Right hindlimb (tissue), 1 donor: ENCODE data around the gene SHPK.

Source experiments
- DNase-seq: peaks from one replicate; pipeline ENCODE4 v3.0.0-alpha.2; 2018

Gene SHPK

DNA sequence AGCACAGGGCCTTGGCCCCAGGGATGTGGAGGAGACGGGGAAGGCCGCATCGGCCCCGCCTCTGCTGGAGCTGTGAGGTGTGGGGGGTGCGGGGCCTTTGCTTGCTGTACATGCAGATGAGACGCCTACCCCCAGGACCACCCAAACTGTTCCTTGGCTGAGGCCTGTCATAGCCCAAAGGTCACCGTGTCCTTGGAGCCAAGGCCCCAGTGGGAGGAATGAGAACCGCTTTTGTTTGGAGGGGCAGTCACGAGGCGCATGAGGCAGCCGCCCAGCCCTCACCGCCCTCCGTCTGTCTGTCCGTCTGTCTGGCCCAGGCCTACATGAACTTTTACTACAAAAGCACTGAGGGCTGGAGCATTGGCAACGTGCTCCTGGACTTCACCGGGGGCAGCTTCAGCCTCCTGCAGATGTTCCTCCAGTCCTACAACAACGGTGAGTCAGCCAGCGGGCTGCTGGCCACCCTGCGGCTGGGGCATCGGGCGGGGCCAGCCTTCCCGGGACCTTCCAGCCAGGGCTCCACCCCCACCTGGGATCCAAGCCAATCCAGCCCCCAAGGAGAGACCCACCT lies 23.6 kb upstream of the SHPK start:
- peak; percentile 56 for DNase-seq

DNA sequence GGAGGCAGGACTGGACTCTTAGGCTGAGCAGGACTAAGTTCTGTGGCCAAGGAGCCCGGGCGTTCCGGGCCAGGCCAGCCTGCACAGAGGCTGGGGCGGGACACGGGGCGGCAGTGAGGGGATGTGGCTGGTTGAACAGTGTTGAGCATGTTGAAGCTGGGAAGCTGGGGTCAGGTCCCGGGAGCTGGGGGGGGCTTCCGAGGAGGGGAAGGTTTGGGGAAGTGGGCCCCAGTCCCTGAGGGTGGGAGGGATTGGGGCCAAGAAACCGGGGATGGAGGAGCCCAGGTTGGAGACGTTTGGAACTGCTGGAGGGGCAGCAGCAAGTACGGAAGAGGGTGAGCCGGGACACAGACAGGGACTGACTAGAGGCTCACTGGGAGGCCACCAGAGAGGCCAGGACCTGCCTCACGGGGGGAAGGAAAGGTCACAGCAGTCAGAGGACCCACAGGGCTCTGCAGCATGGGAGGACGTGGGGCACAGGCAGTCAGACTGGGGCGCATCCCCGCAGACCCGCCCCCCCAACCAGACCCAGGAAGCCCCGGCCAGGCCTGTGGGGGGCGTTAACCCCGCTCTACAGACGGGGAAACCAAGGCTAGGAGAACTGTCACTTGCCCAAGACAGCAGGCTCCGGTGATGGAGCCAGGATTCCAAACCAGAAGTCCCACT lies 22.9 kb upstream of the SHPK start:
- no peak for DNase-seq

- no peak for DNase-seq
These were observed 22.1 kb upstream of the SHPK start for GRCh38 chr17:3657874-3658783.

GRCh38 chr17:3657588-3657869 lies 21.5 kb upstream of the SHPK start:
- no peak for DNase-seq

GRCh38 chr17:3656755-3657587 lies 20.9 kb upstream of the SHPK start:
- DNase-seq, result no peak

DNA sequence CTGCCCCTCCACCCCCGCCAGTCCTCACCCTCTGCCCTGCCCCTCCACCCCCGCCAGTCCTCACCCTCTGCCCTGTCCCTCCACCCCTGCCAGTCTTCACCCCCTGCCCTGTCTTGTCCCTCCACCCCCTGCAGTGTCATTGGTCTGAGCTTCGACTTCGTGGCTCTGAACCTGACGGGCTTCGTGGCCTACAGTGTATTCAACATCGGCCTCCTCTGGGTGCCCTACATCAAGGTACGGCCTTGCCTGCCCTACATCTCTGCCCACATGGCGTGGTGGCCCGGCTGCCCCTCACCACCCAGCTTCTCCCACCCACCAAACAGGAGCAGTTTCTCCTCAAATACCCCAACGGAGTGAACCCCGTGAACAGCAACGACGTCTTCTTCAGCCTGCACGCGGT lies 20.3 kb upstream of the SHPK start:
- DNase-seq, result no peak

- no peak for DNase-seq
These were observed 19.7 kb upstream of the SHPK start for GRCh38 chr17:3655766-3656165.

- DNase-seq, result peak; percentile 63
These were observed 11.9 kb upstream of the SHPK start for GRCh38 chr17:3647769-3648555.

DNA sequence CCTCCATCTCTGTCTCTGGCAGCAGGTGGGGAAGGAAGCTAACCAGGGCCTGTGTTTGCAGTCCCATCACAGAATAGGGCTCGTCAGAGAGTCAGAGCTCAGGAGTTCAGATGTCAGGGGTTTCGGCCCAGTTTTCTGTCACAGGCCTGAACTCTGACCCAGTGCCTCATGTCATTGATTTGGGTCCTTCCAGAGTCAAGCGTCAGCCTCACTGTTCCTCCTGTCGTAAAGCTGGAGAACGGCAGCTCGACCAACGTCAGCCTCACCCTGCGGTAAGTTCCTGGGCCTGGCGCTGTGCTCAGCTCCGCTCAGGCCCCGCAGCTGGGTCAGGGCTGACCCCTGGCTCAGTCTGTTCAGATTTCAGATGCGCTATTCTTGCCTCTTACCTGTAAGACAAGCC lies 11.2 kb upstream of the SHPK start:
- DNase-seq, result no peak

GRCh38 chr17:3645310-3645709 lies 9.3 kb upstream of the SHPK start:
- no peak for DNase-seq

DNA sequence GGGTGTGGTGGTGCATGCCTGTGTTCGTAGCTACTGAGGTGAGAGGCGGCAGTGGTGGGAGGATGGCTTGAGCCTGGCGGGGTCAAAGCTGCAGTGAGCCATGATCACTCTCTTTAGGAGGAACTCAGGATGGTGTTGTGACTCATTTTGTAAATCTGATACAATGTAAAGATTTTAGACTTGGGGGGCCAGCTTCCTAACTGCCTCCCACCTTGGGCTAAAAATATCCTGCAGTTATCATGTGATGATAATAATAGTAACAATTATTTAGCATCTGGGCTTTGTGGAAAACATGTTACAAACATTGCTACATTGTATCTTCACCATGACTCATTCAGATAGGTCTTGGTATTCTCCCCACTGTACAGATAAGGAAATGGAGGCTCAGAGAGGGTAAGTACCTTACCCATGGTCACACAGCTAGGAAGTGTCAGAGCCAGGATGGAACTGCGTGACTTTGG lies 7.9 kb upstream of the SHPK start:
- no peak for DNase-seq

DNA sequence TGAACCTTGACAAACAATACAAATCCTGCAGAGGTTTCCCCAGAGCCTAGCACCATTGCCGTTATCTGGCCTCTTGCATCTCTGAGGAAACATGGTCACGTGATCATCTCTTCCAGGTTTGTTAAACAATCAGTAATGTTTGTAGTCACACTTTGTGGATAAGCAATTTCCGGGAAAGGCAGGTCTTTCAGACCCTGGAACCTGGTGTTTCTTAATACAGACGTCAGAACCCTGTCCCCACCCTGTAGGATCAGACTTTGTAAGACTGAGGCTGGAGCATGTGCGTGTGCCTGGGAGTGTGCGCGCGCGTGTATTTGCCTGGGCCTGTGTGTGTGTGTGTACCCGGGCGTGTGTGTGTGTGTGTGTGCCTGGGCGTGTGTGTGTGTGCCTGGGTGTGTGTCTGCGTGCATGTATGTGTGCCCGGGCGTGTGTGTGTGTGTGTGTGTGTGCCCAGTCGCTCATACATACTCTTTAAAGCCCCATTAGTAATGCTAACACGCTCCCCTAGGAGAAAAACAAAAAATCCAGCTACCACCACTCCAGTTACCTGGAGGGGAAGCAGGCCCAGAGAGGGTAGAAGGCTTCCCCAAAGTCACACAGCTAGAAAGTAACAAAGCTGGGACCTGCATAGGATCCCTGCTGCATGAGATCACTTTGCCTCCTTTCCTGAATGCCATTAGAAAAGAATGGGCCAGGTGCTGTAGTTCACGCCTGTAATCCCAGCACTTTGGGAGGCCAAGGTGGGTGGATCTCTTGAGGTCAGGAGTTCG lies 5.9 kb upstream of the SHPK start:
- DNase-seq, result no peak

- no peak for DNase-seq
These were observed 5.0 kb upstream of the SHPK start for GRCh38 chr17:3641014-3641413.

DNA sequence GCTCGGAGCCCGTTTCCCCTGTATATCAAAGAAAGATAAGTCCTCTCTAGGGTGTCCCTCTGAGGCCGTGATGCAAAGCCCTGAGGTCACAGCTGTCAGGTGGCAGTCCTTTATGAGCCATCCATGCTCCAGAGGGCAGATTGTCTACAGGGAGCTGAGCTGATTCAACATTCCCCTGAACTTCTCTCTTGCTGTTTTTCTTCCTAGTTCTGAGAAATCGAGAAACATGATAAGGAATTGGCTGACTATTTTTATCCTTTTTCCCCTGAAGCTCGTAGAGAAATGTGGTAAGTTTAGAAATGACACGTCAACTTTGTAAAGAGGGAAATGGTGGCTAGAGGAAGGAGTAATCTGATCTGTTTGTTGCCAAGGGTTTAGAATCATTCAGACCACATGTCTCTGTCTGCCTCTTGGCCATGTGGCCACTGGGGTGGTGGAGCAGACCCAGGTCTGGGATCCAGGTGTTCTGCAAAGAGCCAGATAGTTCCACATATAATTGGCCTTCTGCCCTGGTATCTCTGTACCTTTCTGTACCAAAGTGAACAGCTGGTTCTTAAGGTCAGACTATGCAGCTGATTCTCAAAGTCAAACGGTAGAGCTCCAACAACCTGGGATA lies 4.0 kb upstream of the SHPK start:
- no peak for DNase-seq

- DNase-seq, result no peak
These were observed 891 bp upstream of the SHPK start for GRCh38 chr17:3636908-3637373.

- DNase-seq, result peak; percentile 47
These were observed 436 bp downstream of the SHPK start for GRCh38 chr17:3635474-3636153.

DNA sequence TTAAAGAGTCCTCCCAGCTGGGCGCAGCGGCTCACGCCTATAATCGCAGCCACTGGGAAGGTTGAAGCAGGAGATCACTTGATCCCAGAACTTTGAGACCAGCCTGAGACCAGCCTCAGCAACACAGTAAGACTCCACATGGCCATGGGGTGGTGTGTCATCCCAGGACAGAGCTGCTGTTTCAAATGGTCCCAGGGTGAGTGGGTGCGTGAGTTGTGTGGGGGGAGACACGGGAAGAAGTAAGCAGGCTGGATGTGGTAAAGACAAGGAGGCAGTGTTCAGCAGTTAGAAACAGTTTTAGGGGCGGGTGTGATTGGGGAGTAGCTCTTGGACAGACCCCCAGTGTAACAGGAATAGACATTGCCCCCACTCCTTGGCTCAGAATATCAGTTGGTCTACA lies 3.8 kb downstream of the SHPK start:
- no peak for DNase-seq

GRCh38 chr17:3630781-3631180 lies 5.3 kb downstream of the SHPK start:
- DNase-seq, result no peak

DNA sequence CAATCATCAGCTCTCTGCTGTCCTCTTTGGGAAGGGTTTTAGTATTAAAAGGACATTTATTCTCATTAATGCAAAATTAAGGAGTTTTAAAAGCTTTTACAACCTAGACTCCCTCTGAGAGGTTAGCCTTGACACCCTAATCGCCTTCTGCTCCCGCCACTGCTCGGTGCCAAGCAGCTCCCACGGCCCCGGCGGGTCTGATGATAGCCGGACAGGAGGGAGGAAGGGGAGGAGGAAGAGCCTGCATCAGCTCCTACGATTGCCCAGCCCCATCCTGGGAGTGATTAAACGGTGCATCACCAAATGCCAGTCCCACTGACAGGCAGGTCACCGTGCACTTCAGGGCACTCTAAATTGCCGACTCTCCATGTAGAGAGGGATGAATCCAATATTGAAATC lies 8.3 kb downstream of the SHPK start:
- DNase-seq, result no peak
